Calu3 (cell line): ENCODE measurements around the gene PHYHIPL. TPM values are rescaled to one million over a fixed set of nuclear protein-coding genes. Genes with fewer than 3 reads are reported as not detected.

Experiments
- BruUV-seq: library from RNA; stranded (reverse); fragments of 400-500 nt; replicated peaks from 2 replicates; lab custom pipeline; 2021; lab: Mats Ljungman, UMichigan
- CTCF ChIA-PET: fragments of 300-600 bp; sonication (Branson Sonifier 250); formaldehyde crosslinking; loops from one replicate; lab custom pipeline; 2022; ENCODE audit warnings: antibody characterized with exemption; lab: Charles Lee
- DNase-seq: peaks from one replicate; pipeline ENCODE4 v3.0.0; 2022
- H3K27ac Mint-ChIP-seq: one replicate; pipeline ENCODE4 v1.8.0; 2022; ENCODE audit warnings: mixed read lengths; ENCODE audit not compliant: unreplicated experiment
- H3K27me3 Mint-ChIP-seq: one replicate; pipeline ENCODE4 v1.8.0; 2022; ENCODE audit warnings: mixed read lengths; ENCODE audit not compliant: unreplicated experiment
- H3K36me3 Mint-ChIP-seq: one replicate; pipeline ENCODE4 v1.8.0; 2022; ENCODE audit warnings: mild to moderate bottlenecking, moderate library complexity, mixed read lengths; ENCODE audit not compliant: insufficient read depth, unreplicated experiment
- H3K4me1 Mint-ChIP-seq: one replicate; pipeline ENCODE4 v1.8.0; 2022; ENCODE audit warnings: mild to moderate bottlenecking, low read depth, mixed read lengths; ENCODE audit not compliant: unreplicated experiment
- H3K4me3 Mint-ChIP-seq: one replicate; pipeline ENCODE4 v1.8.0; 2022; ENCODE audit warnings: mild to moderate bottlenecking, low read depth, moderate library complexity, mixed read lengths; ENCODE audit not compliant: unreplicated experiment
- H3K9me3 Mint-ChIP-seq: one replicate; pipeline ENCODE4 v1.8.0; 2022; ENCODE audit warnings: low read depth, mixed read lengths; ENCODE audit not compliant: unreplicated experiment
- CTCF ChIP-seq: fragments of 200-600 bp; IDR thresholded peaks from one replicate; pipeline ENCODE4 v1.8.0; 2022; ENCODE audit warnings: antibody characterized with exemption; ENCODE audit not compliant: unreplicated experiment
- intact Hi-C: fragments of 100-400 bp; cut with micrococcal nuclease; formaldehyde crosslinking; loops from one replicate; pipeline ENCODE4 v1.10.0; 2022; ENCODE audit not compliant: unreplicated experiment
- total RNA-seq: library from RNA; stranded (reverse); gene quantifications from 2 replicates; pipeline ENCODE4 v1.2.3, GENCODE V29; 2022

PHYHIPL gene
- total RNA-seq, 1 experiment from 2014 or later, result not detected

- peak; percentile 41 for DNase-seq
- no peak overlapping the region for H3K4me3 Mint-ChIP-seq
- no peaks in the 10 kb centered on the region for H3K9me3 Mint-ChIP-seq
- H3K27me3 Mint-ChIP-seq, result peaks cover 26% of the 10 kb centered on the region
- H3K27ac Mint-ChIP-seq, result no peak overlapping the region
- H3K4me1 Mint-ChIP-seq, result peaks cover 10% of the 10 kb centered on the region
- TF ChIP-seq CTCF, result peak; percentile 49
- intact Hi-C loops, result loop anchor here (1.0 to 5.0 kb wide), 4 partner anchors 104 to 767 kb away; no protein-coding TSS in a partner anchor
- BruUV-seq, result no TSS peak
- no peaks in the 10 kb centered on the region for H3K36me3 Mint-ChIP-seq
- CTCF ChIA-PET, result interaction anchor here (0.7 kb wide), 1 partner anchor 229 kb away, joined by 4 read pairs; no protein-coding TSS in a partner anchor
Observed at GRCh38 chr10:59181668-59182067, 5.2 kb downstream of the PHYHIPL start.

- H3K36me3 Mint-ChIP-seq, result no peaks in the 10 kb centered on the region
- no peak for DNase-seq
- CTCF ChIA-PET, result no interaction called here
- H3K4me3 Mint-ChIP-seq, result no peak overlapping the region
- no TSS peak for BruUV-seq
- no peaks in the 10 kb centered on the region for H3K9me3 Mint-ChIP-seq
- intact Hi-C loops, result no loop called here
- no peaks in the 10 kb centered on the region for H3K4me1 Mint-ChIP-seq
- H3K27me3 Mint-ChIP-seq, result peaks cover 33% of the 10 kb centered on the region
- H3K27ac Mint-ChIP-seq, result no peak overlapping the region
- TF ChIP-seq CTCF, result no peak
Observed at GRCh38 chr10:59190332-59190731, 13.9 kb downstream of the PHYHIPL start.

- H3K4me1 Mint-ChIP-seq, result no peaks in the 10 kb centered on the region
- no peaks in the 10 kb centered on the region for H3K36me3 Mint-ChIP-seq
- BruUV-seq, result no TSS peak
- H3K9me3 Mint-ChIP-seq, result no peaks in the 10 kb centered on the region
- TF ChIP-seq CTCF, result no peak
- intact Hi-C loops, result no loop called here
- H3K27ac Mint-ChIP-seq, result no peak overlapping the region
- DNase-seq, result no peak
- CTCF ChIA-PET, result interaction anchor here (0.6 kb wide), 1 partner anchor 27 kb away, joined by 3 read pairs; no protein-coding TSS in a partner anchor
- peaks cover 42% of the 10 kb centered on the region for H3K27me3 Mint-ChIP-seq
- no peak overlapping the region for H3K4me3 Mint-ChIP-seq
Observed at GRCh38 chr10:59206204-59206720, 29.8 kb downstream of the PHYHIPL start.

GRCh38 chr10:59212301-59212798 lies 35.9 kb downstream of the PHYHIPL start:
- Mint-ChIP-seq H3K9me3 (no peaks in the 10 kb centered on the region), H3K27me3 (peaks cover 59% of the 10 kb centered on the region), H3K4me3 (no peak overlapping the region), H3K36me3 (no peaks in the 10 kb centered on the region), H3K4me1 (no peaks in the 10 kb centered on the region), H3K27ac (no peak overlapping the region)
- BruUV-seq, result no TSS peak
- TF ChIP-seq CTCF, result no peak
- CTCF ChIA-PET, result no interaction called here
- DNase-seq, result no peak
- intact Hi-C loops, result no loop called here
